Measurements from ENCODE around the gene FADS6.

DNA sequence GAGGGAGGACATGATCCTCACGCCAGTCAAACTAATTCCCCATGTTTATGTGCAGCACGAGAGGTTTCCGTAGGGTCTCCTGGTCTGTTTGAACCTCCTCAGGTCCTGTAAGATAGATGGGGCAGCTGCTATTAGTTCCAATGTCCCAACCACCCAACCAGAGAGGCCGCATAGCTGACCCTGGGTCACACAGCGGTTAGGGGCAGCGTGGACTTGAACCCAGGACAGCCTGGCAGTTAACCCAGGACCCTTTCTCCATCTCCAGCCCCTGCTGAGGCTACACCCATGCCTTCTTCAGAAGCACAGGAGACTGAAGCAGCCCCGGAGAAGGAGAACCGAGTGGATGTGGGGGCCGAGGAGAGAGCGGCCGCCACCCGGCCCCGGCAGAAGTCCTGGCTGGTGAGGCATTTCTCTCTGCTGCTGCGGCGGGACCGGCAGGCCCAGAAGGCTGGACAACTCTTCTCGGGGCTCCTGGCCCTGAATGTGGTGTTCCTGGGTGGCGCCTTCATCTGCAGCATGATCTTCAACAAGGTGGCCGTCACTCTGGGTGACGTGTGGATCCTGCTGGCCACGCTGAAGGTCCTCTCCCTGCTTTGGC lies 47.8 kb upstream of the FADS6 start:
- TF ChIP-seq EZH2 (IDR thresholded peaks at IDR 0.05; ENCODE audit: low read length) = no peak
- TF ChIP-seq, protein P1, sequence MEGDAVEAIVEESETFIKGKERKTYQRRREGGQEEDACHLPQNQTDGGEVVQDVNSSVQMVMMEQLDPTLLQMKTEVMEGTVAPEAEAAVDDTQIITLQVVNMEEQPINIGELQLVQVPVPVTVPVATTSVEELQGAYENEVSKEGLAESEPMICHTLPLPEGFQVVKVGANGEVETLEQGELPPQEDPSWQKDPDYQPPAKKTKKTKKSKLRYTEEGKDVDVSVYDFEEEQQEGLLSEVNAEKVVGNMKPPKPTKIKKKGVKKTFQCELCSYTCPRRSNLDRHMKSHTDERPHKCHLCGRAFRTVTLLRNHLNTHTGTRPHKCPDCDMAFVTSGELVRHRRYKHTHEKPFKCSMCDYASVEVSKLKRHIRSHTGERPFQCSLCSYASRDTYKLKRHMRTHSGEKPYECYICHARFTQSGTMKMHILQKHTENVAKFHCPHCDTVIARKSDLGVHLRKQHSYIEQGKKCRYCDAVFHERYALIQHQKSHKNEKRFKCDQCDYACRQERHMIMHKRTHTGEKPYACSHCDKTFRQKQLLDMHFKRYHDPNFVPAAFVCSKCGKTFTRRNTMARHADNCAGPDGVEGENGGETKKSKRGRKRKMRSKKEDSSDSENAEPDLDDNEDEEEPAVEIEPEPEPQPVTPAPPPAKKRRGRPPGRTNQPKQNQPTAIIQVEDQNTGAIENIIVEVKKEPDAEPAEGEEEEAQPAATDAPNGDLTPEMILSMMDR (optimal IDR thresholded peaks at IDR 0.05 in 1 of 3, IDR thresholded peaks at IDR 0.05 in 1 of 3, conservative IDR thresholded peaks at IDR 0.05 in 1 of 3; ENCODE audit: extremely low read depth in 1 of 3, insufficient read depth in 2 of 3, low read length in 3 of 3) = no peak

Data from keratinocyte (primary cell).